IMR-90 (cell line): ENCODE measurements around the gene PRKAG2. TPM values are rescaled to one million over a fixed set of nuclear protein-coding genes. Genes with fewer than 3 reads are reported as not detected.

Experiments used
- ATAC-seq: fragments of 200-7000 bp; cut with Tn5 transposase; 2 replicates; pipeline ENCODE4 v1.9.1; 2020; ENCODE audit warnings: low read depth, mild to moderate bottlenecking, moderate library complexity
- BruUV-seq: library from RNA; stranded (reverse); fragments of 400-500 nt; replicated peaks from 2 replicates; lab custom pipeline; 2021; lab: Mats Ljungman, UMichigan
- CTCF ChIA-PET: fragments of 300-600 bp; formaldehyde crosslinking; extraction: SDS; loops from one replicate; lab custom pipeline; 2021; ENCODE audit warnings: antibody characterized with exemption; lab: Yijun Ruan, JAX
- POLR2A ChIA-PET: fragments of 300-600 bp; sonication (Branson Sonifier 250); formaldehyde crosslinking; loops from one replicate; lab custom pipeline; 2022; ENCODE audit warnings: antibody characterized with exemption; ENCODE audit not compliant: unreplicated experiment; lab: Charles Lee
- DNase-seq: peaks from one replicate; pipeline ENCODE4 v3.0.0; 2013
- H2AFZ ChIP-seq: replicated peaks from 2 replicates; pipeline ENCODE3; 2013; ENCODE audit warnings: low read length, mild to moderate bottlenecking; ENCODE audit not compliant: poor library complexity
- H2AK5ac ChIP-seq: 2 replicates; pipeline ENCODE4 v1.6.1; 2013; ENCODE audit warnings: low read depth, low read length, inconsistent platforms
- H2AK9ac ChIP-seq: replicated peaks from 2 replicates; pipeline ENCODE3; 2013; ENCODE audit warnings: mild to moderate bottlenecking, low read depth, low read length, moderate library complexity; ENCODE audit not compliant: poor library complexity
- H2BK120ac ChIP-seq: 2 replicates; pipeline ENCODE4 v1.6.1; 2013; ENCODE audit warnings: low read depth, low read length, inconsistent platforms
- H2BK15ac ChIP-seq: 3 replicates; pipeline ENCODE4 v1.6.1; 2013; ENCODE audit warnings: low read depth, low read length, inconsistent platforms
- H2BK20ac ChIP-seq: 2 replicates; pipeline ENCODE4 v1.6.1; 2013; ENCODE audit warnings: low read depth, mild to moderate bottlenecking, inconsistent platforms, low read length, moderate library complexity
- H2BK5ac ChIP-seq: 2 replicates; pipeline ENCODE4 v1.6.1; 2013; ENCODE audit warnings: mild to moderate bottlenecking, low read depth, low read length, inconsistent platforms; ENCODE audit not compliant: poor library complexity, severe bottlenecking
- H3K14ac ChIP-seq: replicated peaks from 2 replicates; pipeline ENCODE4 v1.6.1; 2013; ENCODE audit warnings: low read depth, low read length, inconsistent platforms
- H3K18ac ChIP-seq: 2 replicates; pipeline ENCODE4 v1.6.1; 2013; ENCODE audit warnings: low read depth, low read length, control low read depth
- H3K23ac ChIP-seq: 2 replicates; pipeline ENCODE4 v1.6.1; 2013; ENCODE audit warnings: low read depth, low read length, inconsistent platforms
- H3K27ac ChIP-seq: 2 replicates; pipeline ENCODE4 v1.5.1; 2013; ENCODE audit warnings: mild to moderate bottlenecking, control low read depth, low read length; ENCODE audit not compliant: insufficient read depth
- H3K27me3 ChIP-seq: 2 replicates; pipeline ENCODE4 v1.6.1; 2013; ENCODE audit warnings: low read length; ENCODE audit not compliant: control insufficient read depth, insufficient read depth
- H3K36me3 ChIP-seq: 2 replicates; pipeline ENCODE4 v1.6.1; 2013; ENCODE audit warnings: low read length, mixed read lengths; ENCODE audit not compliant: control insufficient read depth, insufficient read depth
- H3K4ac ChIP-seq: 2 replicates; pipeline ENCODE4 v1.6.1; 2013; ENCODE audit warnings: low read depth, low read length, inconsistent platforms
- H3K4me1 ChIP-seq: 2 replicates; pipeline ENCODE4 v1.6.1; 2013; ENCODE audit warnings: low read length, mixed read lengths; ENCODE audit not compliant: control insufficient read depth, insufficient read depth
- H3K4me2 ChIP-seq: 2 replicates; pipeline ENCODE4 v1.6.1; 2013; ENCODE audit warnings: low read depth, mild to moderate bottlenecking, control low read depth, low read length, moderate library complexity
- H3K4me3 ChIP-seq: 2 replicates; pipeline ENCODE4 v1.5.1; 2013; ENCODE audit warnings: low read depth, mild to moderate bottlenecking, control low read depth, low read length, moderate library complexity; ENCODE audit not compliant: insufficient read depth
- H3K56ac ChIP-seq: 2 replicates; pipeline ENCODE4 v1.6.1; 2013; ENCODE audit warnings: low read length, inconsistent platforms; ENCODE audit not compliant: insufficient read depth; ENCODE audit errors: extremely low read depth
- H3K79me1 ChIP-seq, 2 experiments: 2 replicates each; pipeline ENCODE4 v1.6.1; 2013; ENCODE audit warnings: low read length in 2 of 2, inconsistent platforms in 1 of 2, low read depth in 1 of 2
- H3K9ac ChIP-seq: 2 replicates; pipeline ENCODE4 v1.6.1; 2013; ENCODE audit warnings: low read depth, low read length, control low read depth
- H3K9me1 ChIP-seq: 2 replicates; pipeline ENCODE4 v1.6.1; 2013; ENCODE audit warnings: low read length, inconsistent platforms; ENCODE audit not compliant: insufficient read depth
- H3K9me3 ChIP-seq: 2 replicates; pipeline ENCODE4 v1.6.1; 2013; ENCODE audit warnings: low read length; ENCODE audit not compliant: control insufficient read depth, insufficient read depth
- H4K20me1 ChIP-seq: 2 replicates; pipeline ENCODE4 v1.6.1; 2013; ENCODE audit warnings: low read length, inconsistent platforms; ENCODE audit not compliant: insufficient read depth
- H4K5ac ChIP-seq: 2 replicates; pipeline ENCODE4 v1.6.1; 2013; ENCODE audit warnings: mild to moderate bottlenecking, low read depth, low read length, control low read depth
- H4K8ac ChIP-seq, 2 experiments: 2 replicates each; pipeline ENCODE4 v1.6.1; 2013; ENCODE audit warnings: low read depth in 2 of 2, low read length in 2 of 2, control low read depth in 1 of 2, inconsistent platforms in 1 of 2
- H4K91ac ChIP-seq: 2 replicates; pipeline ENCODE4 v1.6.1; 2013; ENCODE audit warnings: low read depth, low read length, inconsistent platforms; ENCODE audit not compliant: insufficient read depth
- BHLHE40 ChIP-seq: fragments of 150-350 bp; IDR thresholded peaks from 2 replicates; pipeline ENCODE4 v1.6.1; 2016; ENCODE audit warnings: mild to moderate bottlenecking, low read depth, low read length
- CEBPB ChIP-seq: IDR thresholded peaks from 2 replicates; pipeline ENCODE4 v1.6.1; 2012; ENCODE audit warnings: low read depth, low read length, improper control_type of control experiment
- CHD1 ChIP-seq: IDR thresholded peaks from 2 replicates; pipeline ENCODE4 v1.6.1; 2012; ENCODE audit warnings: low read depth, low read length, improper control_type of control experiment
- FOS ChIP-seq: fragments of 150-350 bp; IDR thresholded peaks from 2 replicates; pipeline ENCODE4 v1.6.1; 2016; ENCODE audit warnings: low read depth, low read length
- MAFK ChIP-seq: IDR thresholded peaks from 2 replicates; pipeline ENCODE4 v1.6.1; 2012; ENCODE audit warnings: low read depth, low read length, improper control_type of control experiment
- MAZ ChIP-seq: IDR thresholded peaks from 2 replicates; pipeline ENCODE4 v1.6.1; 2012; ENCODE audit warnings: low read depth, mild to moderate bottlenecking, low read length, improper control_type of control experiment, moderate library complexity, borderline replicate concordance
- MXI1 ChIP-seq: IDR thresholded peaks from 2 replicates; pipeline ENCODE4 v1.6.1; 2012; ENCODE audit warnings: low read depth, mild to moderate bottlenecking, low read length, moderate library complexity, borderline replicate concordance
- NFE2L2 ChIP-seq: fragments of 150-350 bp; IDR thresholded peaks from 2 replicates; pipeline ENCODE4 v1.6.1; 2016; ENCODE audit warnings: low read depth, mild to moderate bottlenecking, low read length
- POLR2A ChIP-seq: IDR thresholded peaks from 2 replicates; pipeline ENCODE4 v1.6.1; 2012; ENCODE audit warnings: mild to moderate bottlenecking, low read depth, low read length
- RAD21 ChIP-seq: IDR thresholded peaks from 2 replicates; pipeline ENCODE4 v1.6.1; 2012; ENCODE audit warnings: low read length, improper control_type of control experiment
- RCOR1 ChIP-seq: IDR thresholded peaks from 2 replicates; pipeline ENCODE4 v1.6.1; 2012; ENCODE audit warnings: mild to moderate bottlenecking, low read length, improper control_type of control experiment; ENCODE audit not compliant: insufficient replicate concordance
- RFX5 ChIP-seq: IDR thresholded peaks from 2 replicates; pipeline ENCODE4 v1.8.0; 2012; ENCODE audit warnings: low read depth, mild to moderate bottlenecking, low read length, moderate library complexity
- SMC3 ChIP-seq: fragments of 150-350 bp; IDR thresholded peaks from 2 replicates; pipeline ENCODE4 v1.6.1; 2016; ENCODE audit warnings: low read depth, mild to moderate bottlenecking, antibody characterized with exemption, low read length, moderate library complexity
- WGBS, 2 experiments: methylation state at CpG; one replicate each; pipeline versions ENCODE4 v1.1.5 to v1.1.7; 2013; ENCODE audit warnings: missing lambda C conversion rate in 2 of 2; ENCODE audit not compliant: insufficient read length in 1 of 2; ENCODE audit errors: extremely low coverage in 2 of 2; 5-methylcytosine and 5-hydroxymethylcytosine counted together
- dilution Hi-C: fragments of 300-500 bp; cut with HindIII; formaldehyde crosslinking; loops from one replicate; pipeline ENCODE4 v1.14.3; 2018; ENCODE audit warnings: low sequenced_read_pairs; ENCODE audit not compliant: unreplicated experiment
- in situ Hi-C: fragments of 300-500 bp; cut with MboI; formaldehyde crosslinking; loops from 3 replicates; pipeline ENCODE4 v1.14.3; 2019; ENCODE audit warnings: low sequenced_read_pairs, inconsistent platforms, mixed read lengths
- intact Hi-C: fragments of 100-400 bp; cut with micrococcal nuclease; formaldehyde crosslinking; loops from 2 replicates; pipeline ENCODE4 v1.10.0; 2022
- polyA plus RNA-seq, 3 experiments: library from polyadenylated mRNA; depleted of rRNA; stranded (reverse); fragments of >200 nt; gene quantifications; 2 replicates each; pipeline ENCODE4 v1.2.3, GENCODE V29; 2012; ENCODE audit warnings: low replicate concordance in 1 of 3
- total RNA-seq: library from RNA; depleted of rRNA; stranded (reverse); fragments of >200 nt; gene quantifications from 2 replicates; pipeline ENCODE4 v1.2.3, GENCODE V29; 2012
- TF ChIP-seq, protein P1 (sequence below): fragments of 150-350 bp; IDR thresholded peaks from 2 replicates; pipeline ENCODE4 v1.6.1; 2016; ENCODE audit warnings: low read depth, mild to moderate bottlenecking, low read length, moderate library complexity, borderline replicate concordance
- TF ChIP-seq, protein P2 (sequence below): conservative IDR thresholded peaks from 2 replicates; pipeline ENCODE4 v1.5.1; 2012; ENCODE audit warnings: mild to moderate bottlenecking, low read depth, low read length, improper control_type of control experiment
- TF ChIP-seq, protein P3 (sequence below): fragments of 150-350 bp; IDR thresholded peaks from 2 replicates; pipeline ENCODE4 v1.6.1; 2017; ENCODE audit warnings: mild to moderate bottlenecking, antibody characterized with exemption, low read length, low read depth

PRKAG2 gene
- total and polyA plus RNA-seq, 2 of the 4 experiments (the other 2 are of a cell fraction): 15.4 to 21.6 TPM

DNA sequence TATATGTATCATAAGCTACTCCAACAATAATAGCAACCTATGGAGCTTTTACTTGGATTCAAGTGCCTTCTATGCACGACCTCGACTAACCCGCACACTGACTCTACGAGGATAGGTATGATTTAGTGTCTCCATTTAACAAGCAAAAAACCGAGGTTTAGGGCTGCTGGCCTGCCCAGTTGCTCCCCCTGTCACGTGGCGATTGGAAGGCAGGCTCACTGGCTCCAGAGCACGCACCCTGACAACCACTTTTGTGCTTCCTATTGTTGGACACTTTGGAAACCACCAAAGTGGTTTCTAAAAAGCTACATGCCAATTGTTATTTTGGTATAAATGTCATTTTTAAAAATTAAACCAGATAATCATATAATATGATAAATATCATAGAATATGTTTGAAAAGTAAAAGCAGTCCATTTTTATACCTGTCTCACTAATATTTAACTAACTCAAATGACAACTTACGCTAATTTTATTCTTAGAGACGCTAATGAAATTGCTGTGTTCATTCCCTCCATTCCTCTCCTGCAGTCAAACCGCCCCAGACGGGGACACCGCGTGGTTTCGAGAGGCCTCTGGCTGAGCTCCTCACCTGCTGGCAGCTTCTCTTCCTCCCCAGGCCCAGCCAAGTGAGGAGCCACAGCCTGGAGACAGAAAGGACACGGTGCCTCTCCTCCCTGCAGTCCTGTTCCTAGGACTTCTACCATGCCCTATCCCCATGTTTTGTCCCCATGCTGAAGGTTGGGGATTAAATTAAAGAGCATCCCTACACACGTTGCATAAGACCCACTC lies 335.0 kb downstream of the PRKAG2 start:
- intact Hi-C loops (no loop called here), dilution Hi-C loops (no loop called here), in situ Hi-C loops (no loop called here)
- 85% methylated on average over 4 of the region's 17 CpGs; no CpG with 5 or more reads in 1 of the 2 experiments for WGBS, 2 experiments
- Histone ChIP-seq H3K9me3 (no peaks in the 10 kb centered on the region), H3K27me3 (peaks cover 11% of the 10 kb centered on the region), H3K4ac (no peak overlapping the region), H3K4me1 (0 out of 2 replicates have a peak, but pooled peaks cover 1% of the 10 kb centered on the region), H2AFZ (no peak overlapping the region), H4K8ac (no peak overlapping the region), H3K14ac (no peak overlapping the region), H3K4me3 (no peak overlapping the region), H3K56ac (no peak overlapping the region), H2AK5ac (no peak overlapping the region), H3K79me1 (no peaks in the 10 kb centered on the region), H2BK120ac (no peak overlapping the region), H3K4me2 (no peak overlapping the region), H4K5ac (no peak overlapping the region), H3K18ac (no peak overlapping the region), H4K20me1 (no peaks in the 10 kb centered on the region), H3K9me1 (no peaks in the 10 kb centered on the region), H2BK5ac (no peak overlapping the region), H2BK20ac (no peak overlapping the region), H4K91ac (no peak overlapping the region), H3K9ac (no peak overlapping the region), H3K27ac (no peak overlapping the region), H2AK9ac (no peak overlapping the region), H3K23ac (no peak overlapping the region), H3K36me3 (no peaks in the 10 kb centered on the region), H2BK15ac (no peak overlapping the region)
- ATAC-seq (no peak), DNase-seq (no peak)
- POLR2A ChIA-PET: no interaction called here
- no TSS peak for BruUV-seq
- CTCF ChIA-PET: no interaction called here
- TF ChIP-seq, protein P1, sequence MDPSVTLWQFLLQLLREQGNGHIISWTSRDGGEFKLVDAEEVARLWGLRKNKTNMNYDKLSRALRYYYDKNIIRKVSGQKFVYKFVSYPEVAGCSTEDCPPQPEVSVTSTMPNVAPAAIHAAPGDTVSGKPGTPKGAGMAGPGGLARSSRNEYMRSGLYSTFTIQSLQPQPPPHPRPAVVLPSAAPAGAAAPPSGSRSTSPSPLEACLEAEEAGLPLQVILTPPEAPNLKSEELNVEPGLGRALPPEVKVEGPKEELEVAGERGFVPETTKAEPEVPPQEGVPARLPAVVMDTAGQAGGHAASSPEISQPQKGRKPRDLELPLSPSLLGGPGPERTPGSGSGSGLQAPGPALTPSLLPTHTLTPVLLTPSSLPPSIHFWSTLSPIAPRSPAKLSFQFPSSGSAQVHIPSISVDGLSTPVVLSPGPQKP: no peak
- TF ChIP-seq MXI1: no peak
- TF ChIP-seq CEBPB: no peak
- no peak for TF ChIP-seq BHLHE40
- no peak for TF ChIP-seq SMC3
- TF ChIP-seq RAD21: no peak
- no peak for TF ChIP-seq NFE2L2
- TF ChIP-seq MAFK: no peak
- TF ChIP-seq, protein P2, sequence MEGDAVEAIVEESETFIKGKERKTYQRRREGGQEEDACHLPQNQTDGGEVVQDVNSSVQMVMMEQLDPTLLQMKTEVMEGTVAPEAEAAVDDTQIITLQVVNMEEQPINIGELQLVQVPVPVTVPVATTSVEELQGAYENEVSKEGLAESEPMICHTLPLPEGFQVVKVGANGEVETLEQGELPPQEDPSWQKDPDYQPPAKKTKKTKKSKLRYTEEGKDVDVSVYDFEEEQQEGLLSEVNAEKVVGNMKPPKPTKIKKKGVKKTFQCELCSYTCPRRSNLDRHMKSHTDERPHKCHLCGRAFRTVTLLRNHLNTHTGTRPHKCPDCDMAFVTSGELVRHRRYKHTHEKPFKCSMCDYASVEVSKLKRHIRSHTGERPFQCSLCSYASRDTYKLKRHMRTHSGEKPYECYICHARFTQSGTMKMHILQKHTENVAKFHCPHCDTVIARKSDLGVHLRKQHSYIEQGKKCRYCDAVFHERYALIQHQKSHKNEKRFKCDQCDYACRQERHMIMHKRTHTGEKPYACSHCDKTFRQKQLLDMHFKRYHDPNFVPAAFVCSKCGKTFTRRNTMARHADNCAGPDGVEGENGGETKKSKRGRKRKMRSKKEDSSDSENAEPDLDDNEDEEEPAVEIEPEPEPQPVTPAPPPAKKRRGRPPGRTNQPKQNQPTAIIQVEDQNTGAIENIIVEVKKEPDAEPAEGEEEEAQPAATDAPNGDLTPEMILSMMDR: no peak
- TF ChIP-seq MAZ: no peak
- TF ChIP-seq RFX5: no peak
- TF ChIP-seq CHD1: no peak
- no peak for TF ChIP-seq FOS
- TF ChIP-seq POLR2A: no peak
- TF ChIP-seq RCOR1: no peak
- TF ChIP-seq, protein P3, sequence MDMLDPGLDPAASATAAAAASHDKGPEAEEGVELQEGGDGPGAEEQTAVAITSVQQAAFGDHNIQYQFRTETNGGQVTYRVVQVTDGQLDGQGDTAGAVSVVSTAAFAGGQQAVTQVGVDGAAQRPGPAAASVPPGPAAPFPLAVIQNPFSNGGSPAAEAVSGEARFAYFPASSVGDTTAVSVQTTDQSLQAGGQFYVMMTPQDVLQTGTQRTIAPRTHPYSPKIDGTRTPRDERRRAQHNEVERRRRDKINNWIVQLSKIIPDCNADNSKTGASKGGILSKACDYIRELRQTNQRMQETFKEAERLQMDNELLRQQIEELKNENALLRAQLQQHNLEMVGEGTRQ: no peak
